Suprapubic skin (tissue), 4 donors: ENCODE results near the gene MYH6. TPM values are rescaled to one million over a fixed set of nuclear protein-coding genes. Genes with fewer than 3 reads are reported as not detected.

Experiments
- DNase-seq, 2 donors: peaks; one replicate each; pipeline ENCODE4 v3.0.0-alpha.2; 2019; ENCODE audit warnings: low spot score in 2 of 2
- H3K27ac ChIP-seq: fragments of 200-600 bp; sonication (generic); one replicate; pipeline ENCODE4 v1.5.1; 2019
- H3K27me3 ChIP-seq: fragments of 200-600 bp; sonication (generic); one replicate; pipeline ENCODE4 v1.5.1; 2019
- H3K36me3 ChIP-seq: fragments of 200-600 bp; sonication (generic); one replicate; pipeline ENCODE4 v1.5.1; 2019
- H3K4me1 ChIP-seq: fragments of 200-600 bp; sonication (generic); one replicate; pipeline ENCODE4 v1.5.1; 2019
- H3K4me3 ChIP-seq: fragments of 200-600 bp; sonication (generic); one replicate; pipeline ENCODE4 v1.5.1; 2019; ENCODE audit warnings: mild to moderate bottlenecking
- H3K9me3 ChIP-seq: fragments of 200-600 bp; sonication (generic); one replicate; pipeline ENCODE4 v1.5.1; 2019
- EP300 ChIP-seq: sonication (generic); formaldehyde crosslinking; IDR thresholded peaks from one replicate; pipeline ENCODE4 v1.6.1; 2017; ENCODE audit warnings: antibody characterized with exemption
- POLR2A ChIP-seq, 2 donors: fragments of 450-650 bp; IDR thresholded peaks; one replicate each; pipeline ENCODE4 v1.6.1; 2017; ENCODE audit warnings: antibody characterized with exemption in 2 of 2, mild to moderate bottlenecking in 2 of 2, moderate library complexity in 2 of 2
- POLR2AphosphoS5 ChIP-seq, 3 donors: sonication (generic); formaldehyde crosslinking; IDR thresholded peaks; one replicate each; pipeline ENCODE4 v1.6.1; 2017; ENCODE audit warnings: antibody characterized with exemption in 3 of 3
- WGBS: methylation state at CpG from one replicate; pipeline ENCODE4 v1.1.5; 2018; 5-methylcytosine and 5-hydroxymethylcytosine counted together
- total RNA-seq, 4 donors: library from RNA; depleted of rRNA; stranded (reverse); fragments of >200 nt; gene quantifications; one replicate each; pipeline ENCODE4 v1.1.0, GENCODE V29; 2016
- TF ChIP-seq, protein P1 (sequence below), 2 donors: fragments of 200-600 bp in 1 of 2; fragments of 450-650 bp in 1 of 2; sonication (generic) in 1 of 2; IDR thresholded peaks; one replicate each; pipeline ENCODE4 v1.5.1; 2016 to 2019; ENCODE audit warnings: antibody characterized with exemption in 2 of 2, mild to moderate bottlenecking in 1 of 2, moderate library complexity in 1 of 2

MYH6 gene
- total RNA-seq, 4 donors from 2014 or later = not detected

DNA sequence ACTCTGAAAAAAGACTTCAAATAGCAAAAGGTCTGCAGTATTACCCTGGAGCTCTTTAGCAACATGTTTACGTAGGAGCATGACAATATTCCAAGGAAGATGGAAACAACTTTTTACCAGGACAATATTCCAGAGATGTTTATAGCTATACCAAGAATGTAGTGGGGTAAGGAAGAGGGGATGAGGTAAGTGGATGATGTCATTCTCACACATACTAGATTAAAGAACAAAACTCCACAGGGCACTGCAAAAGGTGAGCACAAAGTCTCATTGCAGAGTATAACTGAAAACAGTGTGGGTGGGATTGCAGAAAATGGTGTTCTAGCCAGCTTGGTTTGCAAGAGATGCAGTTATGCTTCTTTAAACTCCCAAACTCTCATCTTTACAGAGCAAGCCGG lies 22.8 kb downstream of the MYH6 start:
- TF ChIP-seq, protein P1, sequence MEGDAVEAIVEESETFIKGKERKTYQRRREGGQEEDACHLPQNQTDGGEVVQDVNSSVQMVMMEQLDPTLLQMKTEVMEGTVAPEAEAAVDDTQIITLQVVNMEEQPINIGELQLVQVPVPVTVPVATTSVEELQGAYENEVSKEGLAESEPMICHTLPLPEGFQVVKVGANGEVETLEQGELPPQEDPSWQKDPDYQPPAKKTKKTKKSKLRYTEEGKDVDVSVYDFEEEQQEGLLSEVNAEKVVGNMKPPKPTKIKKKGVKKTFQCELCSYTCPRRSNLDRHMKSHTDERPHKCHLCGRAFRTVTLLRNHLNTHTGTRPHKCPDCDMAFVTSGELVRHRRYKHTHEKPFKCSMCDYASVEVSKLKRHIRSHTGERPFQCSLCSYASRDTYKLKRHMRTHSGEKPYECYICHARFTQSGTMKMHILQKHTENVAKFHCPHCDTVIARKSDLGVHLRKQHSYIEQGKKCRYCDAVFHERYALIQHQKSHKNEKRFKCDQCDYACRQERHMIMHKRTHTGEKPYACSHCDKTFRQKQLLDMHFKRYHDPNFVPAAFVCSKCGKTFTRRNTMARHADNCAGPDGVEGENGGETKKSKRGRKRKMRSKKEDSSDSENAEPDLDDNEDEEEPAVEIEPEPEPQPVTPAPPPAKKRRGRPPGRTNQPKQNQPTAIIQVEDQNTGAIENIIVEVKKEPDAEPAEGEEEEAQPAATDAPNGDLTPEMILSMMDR (IDR thresholded peaks at IDR 0.05) = no peak
- no peak for TF ChIP-seq POLR2AphosphoS5 (IDR thresholded peaks at IDR 0.05)
- TF ChIP-seq POLR2A (IDR thresholded peaks at IDR 0.05) = no peak
- TF ChIP-seq EP300 = no peak
- Histone ChIP-seq H3K27ac (no peak overlapping the region), H3K4me1 (peaks cover 2% of the 10 kb centered on the region), H3K36me3 (no peaks in the 10 kb centered on the region), H3K9me3 (no peaks in the 10 kb centered on the region), H3K27me3 (peaks cover 12% of the 10 kb centered on the region), H3K4me3 (no peak overlapping the region)
- 81% methylated on average over 2 of the region's 2 CpGs for WGBS
- no peak for DNase-seq

DNA sequence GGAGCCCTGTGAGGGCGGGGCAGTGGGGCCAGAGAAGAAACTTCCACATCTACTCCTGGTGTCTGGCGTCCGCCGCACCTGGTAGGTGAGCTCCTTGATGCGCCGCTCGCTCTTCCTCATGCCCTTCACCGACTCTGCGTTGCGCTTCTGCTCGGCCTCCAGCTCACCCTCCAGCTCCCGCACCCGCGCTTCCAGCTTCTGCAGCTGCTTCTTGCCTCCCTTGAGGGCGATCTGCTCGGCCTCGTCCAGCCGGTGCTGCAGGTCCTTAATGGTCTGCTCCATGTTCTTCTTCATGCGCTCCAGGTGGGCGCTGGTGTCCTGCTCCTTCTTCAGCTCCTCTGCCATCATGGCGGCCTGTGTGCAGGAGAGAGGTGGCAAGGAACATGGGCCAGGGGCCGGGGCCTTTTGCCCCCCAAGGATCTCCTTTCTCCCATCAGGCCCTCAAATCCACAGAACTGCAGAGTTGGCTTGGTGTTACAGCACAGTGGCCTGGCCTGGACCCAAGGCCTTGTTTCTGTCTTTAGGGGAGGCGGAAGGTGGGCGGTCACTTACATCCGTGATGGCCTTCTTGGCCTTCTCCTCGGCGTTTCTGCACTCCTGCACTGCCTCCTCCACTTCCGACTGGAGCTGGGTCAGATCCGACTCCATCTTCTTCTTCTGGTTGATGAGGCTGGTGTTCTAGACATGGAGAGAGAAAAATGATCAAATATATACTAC lies 23.6 kb downstream of the MYH6 start:
- TF ChIP-seq, protein P1 (IDR thresholded peaks at IDR 0.05) = no peak
- no peak for TF ChIP-seq POLR2AphosphoS5 (IDR thresholded peaks at IDR 0.05)
- TF ChIP-seq EP300 = no peak
- no peak for TF ChIP-seq POLR2A (IDR thresholded peaks at IDR 0.05)
- WGBS = 85% methylated on average over 29 of the region's 29 CpGs
- H3K36me3 ChIP-seq = no peaks in the 10 kb centered on the region

DNA sequence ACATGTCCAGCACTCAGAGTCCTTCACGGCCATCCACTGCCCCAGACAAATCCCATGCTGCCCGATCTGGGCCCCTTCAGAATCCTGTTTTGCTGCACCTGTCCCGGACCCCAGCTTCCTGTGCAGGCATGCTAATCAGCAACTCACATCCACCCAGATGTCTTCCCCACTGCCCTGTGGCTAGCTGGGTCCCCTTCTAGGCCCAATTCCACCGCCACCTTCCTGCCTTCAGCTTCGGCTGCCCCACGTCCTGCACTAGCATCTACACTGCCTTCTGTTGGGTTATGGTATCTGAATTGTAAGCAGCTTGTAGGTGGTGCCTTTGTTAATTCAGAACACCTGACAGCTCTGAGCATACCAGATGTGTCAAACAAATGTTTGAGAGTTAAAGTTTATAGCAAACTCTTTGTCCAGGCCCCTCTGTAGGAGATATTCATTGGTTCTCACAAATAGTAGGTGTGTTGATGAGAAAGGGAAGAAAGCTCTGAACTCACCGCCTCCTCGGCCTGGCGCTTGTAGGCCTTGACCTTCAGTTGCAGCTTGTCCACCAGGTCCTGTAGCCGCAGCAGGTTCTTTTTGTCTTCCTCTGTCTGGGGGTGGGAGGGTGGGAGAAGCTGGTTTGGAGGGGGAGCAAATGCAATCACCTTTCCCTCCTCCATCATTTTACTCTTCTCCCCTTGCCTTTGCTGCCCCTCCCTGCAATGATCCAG lies 25.2 kb downstream of the MYH6 start:
- no peaks in the 10 kb centered on the region for H3K9me3 ChIP-seq
- H3K4me1 ChIP-seq = peaks cover 12% of the 10 kb centered on the region
- H3K27ac ChIP-seq = no peak overlapping the region
- 68% methylated on average over 10 of the region's 10 CpGs for whole genome bisulfite sequencing
- TF ChIP-seq EP300 (no peak), POLR2A (IDR thresholded peaks at IDR 0.05) (no peak), POLR2AphosphoS5 (IDR thresholded peaks at IDR 0.05) (no peak)
- TF ChIP-seq, protein P1 (IDR thresholded peaks at IDR 0.05) = no peak
- no peak overlapping the region for H3K4me3 ChIP-seq
- no peaks in the 10 kb centered on the region for H3K36me3 ChIP-seq
- DNase-seq = no peak
- H3K27me3 ChIP-seq = peaks cover 7% of the 10 kb centered on the region

More for the DNA sequence above, 23.6 kb downstream of the MYH6 start:
- no peak overlapping the region for H3K4me3 ChIP-seq
- H3K9me3 ChIP-seq = no peaks in the 10 kb centered on the region
- no peak overlapping the region for H3K27ac ChIP-seq
- H3K27me3 ChIP-seq = peaks cover 12% of the 10 kb centered on the region
- H3K4me1 ChIP-seq = peaks cover 9% of the 10 kb centered on the region
- no peak for DNase-seq

DNA sequence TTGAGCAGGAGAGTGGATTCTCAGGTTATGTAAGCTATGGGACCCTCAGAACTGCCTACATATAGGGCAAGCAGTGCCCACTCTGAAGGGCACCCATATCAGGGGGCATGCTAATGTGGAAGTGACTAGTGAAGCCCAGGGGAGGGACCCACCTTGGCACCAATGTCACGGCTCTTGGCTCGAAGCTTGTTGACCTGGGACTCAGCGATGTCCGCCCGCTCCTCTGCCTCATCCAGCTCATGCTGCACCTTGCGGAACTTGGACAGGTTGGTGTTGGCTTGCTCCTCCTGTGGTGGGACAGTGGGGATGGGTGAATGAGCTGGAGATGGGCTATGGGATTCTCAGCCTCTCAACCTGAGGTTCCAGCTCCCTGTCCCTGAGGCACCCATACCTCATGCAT lies 25.8 kb downstream of the MYH6 start:
- H3K4me1 ChIP-seq = peaks cover 12% of the 10 kb centered on the region
- TF ChIP-seq EP300 = no peak
- TF ChIP-seq POLR2AphosphoS5 (IDR thresholded peaks at IDR 0.05) = no peak
- TF ChIP-seq POLR2A (IDR thresholded peaks at IDR 0.05) = no peak
- TF ChIP-seq, protein P1 (IDR thresholded peaks at IDR 0.05) = no peak
- peaks cover 7% of the 10 kb centered on the region for H3K27me3 ChIP-seq
- no peak overlapping the region for H3K4me3 ChIP-seq
- no peak overlapping the region for H3K27ac ChIP-seq
- DNase-seq = no peak
- 80% methylated on average over 1 of the region's 6 CpGs for WGBS
- H3K36me3 ChIP-seq = no peaks in the 10 kb centered on the region
- H3K9me3 ChIP-seq = no peaks in the 10 kb centered on the region

DNA sequence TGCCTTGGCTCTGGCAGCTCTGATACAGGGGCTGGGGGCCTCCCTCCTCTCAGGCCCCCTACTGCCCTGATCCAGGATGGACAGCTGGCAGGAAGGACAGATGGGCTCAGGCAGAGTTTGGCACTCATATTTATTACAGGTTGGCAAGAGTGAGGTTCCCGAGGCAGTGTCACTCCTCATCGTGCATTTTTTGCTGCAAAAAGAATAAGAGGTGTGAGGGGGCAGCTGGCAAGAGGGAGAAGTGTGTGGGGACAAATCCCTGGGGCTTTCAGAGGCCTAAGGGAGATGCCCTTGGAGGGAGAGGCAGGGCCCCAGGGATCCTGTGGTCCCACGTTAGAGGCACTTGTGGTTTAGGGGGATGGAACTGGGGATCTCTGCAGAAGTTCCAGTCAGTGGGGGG lies 26.2 kb downstream of the MYH6 start:
- no peak for DNase-seq
- no peak for TF ChIP-seq EP300
- TF ChIP-seq, protein P1 (IDR thresholded peaks at IDR 0.05) = no peak
- no peak for TF ChIP-seq POLR2A (IDR thresholded peaks at IDR 0.05)
- no peak for TF ChIP-seq POLR2AphosphoS5 (IDR thresholded peaks at IDR 0.05)
- H3K4me3 ChIP-seq = no peak overlapping the region
- H3K27me3 ChIP-seq = peaks cover 7% of the 10 kb centered on the region
- no peak overlapping the region for H3K27ac ChIP-seq
- peaks cover 12% of the 10 kb centered on the region for H3K4me1 ChIP-seq
- WGBS = 51% methylated on average over 3 of the region's 3 CpGs
- no peaks in the 10 kb centered on the region for H3K9me3 ChIP-seq
- no peaks in the 10 kb centered on the region for H3K36me3 ChIP-seq
